Breast epithelium (tissue), 3 donors: ENCODE data around the gene PROM2.

Source experiments
- CTCF ChIP-seq, 3 donors: fragments of 450-650 bp; IDR thresholded peaks; one replicate each; pipeline ENCODE4 v1.5.1; 2016 to 2017; ENCODE audit warnings: antibody characterized with exemption in 3 of 3, mild to moderate bottlenecking in 3 of 3, moderate library complexity in 3 of 3
- POLR2A ChIP-seq: fragments of 450-650 bp; IDR thresholded peaks from one replicate; pipeline ENCODE4 v1.6.1; 2016; ENCODE audit warnings: antibody characterized with exemption, mild to moderate bottlenecking, moderate library complexity
- POLR2AphosphoS5 ChIP-seq, 3 donors: sonication (generic); formaldehyde crosslinking; IDR thresholded peaks; one replicate each; pipeline ENCODE4 v1.6.1; 2017; ENCODE audit warnings: antibody characterized with exemption in 3 of 3

GRCh38 chr2:95314598-95314963 lies 40.3 kb downstream of the PROM2 start:
- TF ChIP-seq POLR2AphosphoS5 (IDR thresholded peaks at IDR 0.05) (no peak), CTCF (IDR thresholded peaks at IDR 0.05) (no peak), POLR2A (no peak)
